Measurements from ENCODE around the gene ST3GAL3.

DNA sequence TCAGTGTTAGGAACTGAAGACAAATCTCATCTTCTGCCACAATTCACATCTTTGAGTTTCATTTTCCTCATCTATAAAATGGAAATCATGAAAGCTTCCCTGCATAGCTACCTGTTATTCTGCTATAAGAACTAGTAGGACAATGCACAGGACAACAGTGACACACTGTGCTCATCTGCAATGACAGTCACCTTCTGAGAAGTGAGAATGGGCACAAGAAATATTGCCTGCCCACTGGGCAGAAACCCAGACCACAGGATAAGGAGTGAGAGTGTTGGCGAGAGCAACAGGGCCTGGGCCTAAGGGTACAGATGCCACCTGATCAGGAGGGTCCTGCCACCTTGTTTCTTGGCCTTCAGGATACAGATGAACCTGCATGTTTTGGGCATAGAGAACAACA lies 203.0 kb downstream of the ST3GAL3 start:
- TF ChIP-seq HDAC2 (IDR thresholded peaks at IDR 0.05): no peak
- no peak for TF ChIP-seq KDM1A (IDR thresholded peaks at IDR 0.05; ENCODE audit: low read depth)
- no peak for TF ChIP-seq NR3C1 (IDR thresholded peaks at IDR 0.05)
- no peak for TF ChIP-seq TP53 (CRISPR knock-in tag; IDR thresholded peaks at IDR 0.05)
- no peak for TF ChIP-seq CBX8 (IDR thresholded peaks at IDR 0.05)
- TF ChIP-seq CTCF (IDR thresholded peaks at IDR 0.05): no peak
- TF ChIP-seq POLR2A (IDR thresholded peaks at IDR 0.05; ENCODE audit: low read length): no peak
- no peak for TF ChIP-seq ESRRA (IDR thresholded peaks at IDR 0.05; ENCODE audit: borderline replicate concordance, low read length)
- no peak for TF ChIP-seq RAD21 (conservative IDR thresholded peaks at IDR 0.05 in 1 of 2, IDR thresholded peaks at IDR 0.05 in 1 of 2)
- TF ChIP-seq, protein P1, sequence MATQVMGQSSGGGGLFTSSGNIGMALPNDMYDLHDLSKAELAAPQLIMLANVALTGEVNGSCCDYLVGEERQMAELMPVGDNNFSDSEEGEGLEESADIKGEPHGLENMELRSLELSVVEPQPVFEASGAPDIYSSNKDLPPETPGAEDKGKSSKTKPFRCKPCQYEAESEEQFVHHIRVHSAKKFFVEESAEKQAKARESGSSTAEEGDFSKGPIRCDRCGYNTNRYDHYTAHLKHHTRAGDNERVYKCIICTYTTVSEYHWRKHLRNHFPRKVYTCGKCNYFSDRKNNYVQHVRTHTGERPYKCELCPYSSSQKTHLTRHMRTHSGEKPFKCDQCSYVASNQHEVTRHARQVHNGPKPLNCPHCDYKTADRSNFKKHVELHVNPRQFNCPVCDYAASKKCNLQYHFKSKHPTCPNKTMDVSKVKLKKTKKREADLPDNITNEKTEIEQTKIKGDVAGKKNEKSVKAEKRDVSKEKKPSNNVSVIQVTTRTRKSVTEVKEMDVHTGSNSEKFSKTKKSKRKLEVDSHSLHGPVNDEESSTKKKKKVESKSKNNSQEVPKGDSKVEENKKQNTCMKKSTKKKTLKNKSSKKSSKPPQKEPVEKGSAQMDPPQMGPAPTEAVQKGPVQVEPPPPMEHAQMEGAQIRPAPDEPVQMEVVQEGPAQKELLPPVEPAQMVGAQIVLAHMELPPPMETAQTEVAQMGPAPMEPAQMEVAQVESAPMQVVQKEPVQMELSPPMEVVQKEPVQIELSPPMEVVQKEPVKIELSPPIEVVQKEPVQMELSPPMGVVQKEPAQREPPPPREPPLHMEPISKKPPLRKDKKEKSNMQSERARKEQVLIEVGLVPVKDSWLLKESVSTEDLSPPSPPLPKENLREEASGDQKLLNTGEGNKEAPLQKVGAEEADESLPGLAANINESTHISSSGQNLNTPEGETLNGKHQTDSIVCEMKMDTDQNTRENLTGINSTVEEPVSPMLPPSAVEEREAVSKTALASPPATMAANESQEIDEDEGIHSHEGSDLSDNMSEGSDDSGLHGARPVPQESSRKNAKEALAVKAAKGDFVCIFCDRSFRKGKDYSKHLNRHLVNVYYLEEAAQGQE (IDR thresholded peaks at IDR 0.05): no peak
- TF ChIP-seq NFE2L2 (conservative IDR thresholded peaks at IDR 0.05; ENCODE audit: low read length): no peak
- no peak for TF ChIP-seq MYC (IDR thresholded peaks at IDR 0.05; ENCODE audit: borderline replicate concordance, low read length)
- TF ChIP-seq KDM5A (IDR thresholded peaks at IDR 0.05): no peak
